GM18517 (cell line): ENCODE data around the gene BAIAP2.

ENCODE experiments used
- ATAC-seq: cut with Tn5 transposase; IDR thresholded peaks from one replicate; pipeline ENCODE4 v1.9.1; 2021; ENCODE audit warnings: mild to moderate bottlenecking, moderate library complexity; ENCODE audit not compliant: unreplicated experiment

BAIAP2 gene

DNA sequence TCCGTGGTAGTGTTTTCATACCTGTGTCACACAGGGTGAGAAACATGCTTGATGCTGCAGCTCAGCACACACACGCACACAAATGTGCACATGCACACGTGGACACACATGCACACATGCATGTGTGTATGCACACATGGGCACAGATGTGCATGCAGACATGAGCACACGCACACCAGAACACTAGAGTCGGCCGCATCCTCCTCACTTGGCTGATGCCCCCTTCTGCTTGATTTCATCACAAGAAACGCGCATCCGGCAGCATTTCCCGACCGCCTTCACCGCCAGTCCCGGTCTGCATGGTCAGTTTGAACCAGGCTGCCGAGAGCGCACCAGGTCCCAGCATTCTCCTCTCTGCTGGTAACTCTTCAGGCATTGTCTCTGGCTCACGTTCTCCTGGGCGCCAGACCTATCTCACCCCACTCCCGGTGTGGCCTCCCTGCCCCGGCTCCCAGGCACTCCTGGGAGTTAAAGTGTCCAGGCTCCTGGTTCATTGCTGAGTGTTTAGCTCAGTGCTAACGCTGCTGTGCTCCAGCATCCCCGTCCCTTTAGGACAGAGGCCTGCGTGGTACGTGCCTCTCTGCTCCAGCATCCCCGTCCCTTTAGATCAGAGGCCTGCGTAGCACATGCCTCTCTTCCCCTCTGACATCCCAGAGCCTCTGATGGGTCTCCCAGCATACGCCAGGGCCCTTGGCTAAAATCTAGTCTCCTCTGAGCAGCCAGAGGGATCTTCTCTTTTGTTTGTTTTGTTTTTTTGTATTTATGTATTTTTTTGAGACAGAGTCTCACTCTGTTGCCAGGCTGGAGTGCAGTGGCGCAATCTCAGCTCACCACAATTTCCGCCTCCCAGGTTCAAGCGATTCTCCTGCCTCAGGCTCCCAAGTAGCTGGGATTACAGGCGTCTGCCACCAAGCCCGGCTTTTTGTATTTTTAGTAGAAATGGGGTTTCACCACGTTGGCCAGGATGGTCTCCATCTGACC lies 16.0 kb downstream of the BAIAP2 start:
- ATAC-seq: no peak

DNA sequence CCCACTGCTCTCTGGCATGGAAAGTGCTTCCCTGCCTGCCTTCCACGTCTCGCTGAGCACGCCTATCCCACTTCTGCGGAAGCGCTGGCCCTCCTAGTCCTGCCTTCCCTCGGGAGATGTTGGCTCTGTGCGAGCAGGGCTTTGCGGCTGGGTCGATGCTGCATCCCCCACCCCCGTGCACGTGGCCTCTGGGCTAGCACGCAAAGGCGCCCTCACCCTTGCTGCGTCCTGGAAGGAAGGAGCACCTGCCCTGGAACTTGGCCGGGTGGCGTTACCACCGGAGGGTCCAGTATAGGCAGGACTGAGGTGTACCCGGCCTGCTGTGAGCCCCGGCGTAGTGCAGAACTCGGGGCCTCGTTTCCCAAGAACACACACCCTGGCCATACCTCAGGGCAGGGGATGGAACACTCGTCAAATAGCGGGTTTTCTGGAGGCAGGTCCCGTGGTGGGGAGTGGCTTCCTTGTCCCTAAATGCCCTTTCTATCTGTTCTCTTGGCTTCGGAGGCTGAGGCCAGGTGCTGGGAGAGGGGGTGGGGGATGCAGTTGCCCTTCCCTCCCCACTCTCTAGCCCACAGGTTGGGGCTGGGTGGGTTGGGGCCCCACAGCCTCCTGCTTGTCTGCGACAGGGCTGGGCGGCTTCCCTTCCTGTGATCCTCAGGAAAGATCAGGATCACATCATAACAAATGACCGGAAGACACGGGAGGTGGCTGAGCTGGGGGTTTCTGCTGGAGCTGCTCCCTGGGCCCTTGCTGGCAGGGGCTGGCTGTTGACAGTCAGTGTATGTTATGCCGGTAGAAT lies 17.4 kb downstream of the BAIAP2 start:
- no peak for ATAC-seq

DNA sequence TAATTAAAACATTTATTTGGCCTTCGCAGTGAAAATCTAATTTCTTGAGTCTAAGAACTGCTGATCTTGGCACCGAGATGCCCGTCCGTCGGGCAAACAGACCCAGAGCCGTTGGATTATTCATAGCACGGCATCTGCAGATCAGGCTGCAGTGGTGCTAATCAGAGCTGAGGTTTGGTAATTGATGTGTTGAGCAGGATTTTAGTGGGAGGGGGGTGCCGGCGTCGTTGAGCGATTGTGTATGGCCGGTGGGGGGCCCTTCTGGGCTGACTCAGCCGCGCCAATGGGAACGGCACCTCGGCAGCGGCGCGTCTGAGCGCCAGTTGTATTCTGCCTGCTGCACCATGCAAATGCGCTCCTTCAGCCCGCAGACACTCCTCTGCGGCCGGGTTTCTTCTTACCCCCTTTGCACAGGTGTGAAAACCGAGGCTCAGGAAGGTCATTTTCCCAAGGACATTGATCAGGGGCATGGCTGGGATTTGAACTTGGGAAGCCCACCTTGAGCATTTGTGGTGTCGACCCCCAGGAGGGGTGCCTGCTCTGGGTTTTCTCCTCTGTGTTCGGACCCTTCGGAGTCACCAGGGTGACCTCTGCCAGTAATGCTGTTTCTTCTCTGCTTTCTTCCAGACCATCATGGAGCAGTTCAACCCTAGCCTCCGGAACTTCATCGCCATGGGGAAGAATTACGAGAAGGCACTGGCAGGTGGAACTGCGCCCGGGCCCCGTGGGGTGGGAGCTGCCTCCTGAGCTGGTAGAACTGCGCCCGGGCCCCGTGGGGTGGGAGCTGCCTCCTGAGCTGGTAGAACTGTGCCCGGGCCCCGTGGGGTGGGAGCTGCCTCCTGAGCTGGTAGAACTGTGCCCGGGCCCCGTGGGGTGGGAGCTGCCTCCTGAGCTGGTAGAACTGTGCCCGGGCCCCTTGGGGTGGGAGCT lies 18.4 kb downstream of the BAIAP2 start:
- no peak for ATAC-seq

GRCh38 chr17:81054308-81054707 lies 19.4 kb downstream of the BAIAP2 start:
- ATAC-seq: no peak

DNA sequence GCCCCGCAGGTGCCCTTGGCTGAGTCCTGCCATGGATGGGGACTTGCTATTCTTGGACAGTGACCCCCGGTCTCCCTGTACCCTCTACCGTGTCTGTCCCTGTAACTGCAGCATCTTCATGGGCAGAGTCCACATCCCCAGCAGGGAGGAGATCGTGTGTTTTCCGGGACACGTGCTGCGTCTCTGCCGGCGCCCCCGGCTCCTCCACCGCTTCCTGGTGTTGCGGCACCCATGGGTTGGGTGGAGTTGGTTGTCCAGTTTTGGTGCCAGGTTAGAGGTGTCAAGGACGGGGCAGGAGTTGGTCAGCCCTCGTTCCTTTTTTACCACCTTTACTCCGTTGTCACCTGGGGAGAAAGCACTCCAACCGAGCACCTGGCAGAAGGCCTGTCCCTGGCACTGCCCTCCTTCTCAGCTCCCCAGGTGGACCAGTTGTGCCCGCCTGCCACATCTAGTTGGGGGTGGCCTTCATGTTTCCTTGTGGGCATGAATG lies 20.0 kb downstream of the BAIAP2 start:
- ATAC-seq: no peak

DNA sequence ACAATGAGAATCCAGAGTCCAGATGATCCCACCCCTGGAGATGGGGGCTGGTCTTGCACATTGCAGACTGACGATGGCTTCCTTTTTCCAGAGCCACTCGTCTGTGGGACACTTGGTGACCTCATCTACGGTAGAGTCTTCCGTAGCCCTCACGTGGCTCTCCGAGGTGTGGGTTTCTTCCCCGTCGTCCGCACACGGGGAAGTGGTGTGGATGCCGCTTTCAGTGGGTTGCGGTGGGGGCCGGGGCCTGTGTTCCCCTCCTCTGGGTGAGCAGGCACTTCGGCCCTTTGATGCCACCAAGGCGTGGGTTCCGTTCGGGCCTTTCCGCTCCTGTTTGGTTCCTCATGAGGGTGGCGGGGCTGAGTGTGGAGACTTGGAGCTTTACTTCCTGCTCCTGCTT lies 21.4 kb downstream of the BAIAP2 start:
- no peak for ATAC-seq

DNA sequence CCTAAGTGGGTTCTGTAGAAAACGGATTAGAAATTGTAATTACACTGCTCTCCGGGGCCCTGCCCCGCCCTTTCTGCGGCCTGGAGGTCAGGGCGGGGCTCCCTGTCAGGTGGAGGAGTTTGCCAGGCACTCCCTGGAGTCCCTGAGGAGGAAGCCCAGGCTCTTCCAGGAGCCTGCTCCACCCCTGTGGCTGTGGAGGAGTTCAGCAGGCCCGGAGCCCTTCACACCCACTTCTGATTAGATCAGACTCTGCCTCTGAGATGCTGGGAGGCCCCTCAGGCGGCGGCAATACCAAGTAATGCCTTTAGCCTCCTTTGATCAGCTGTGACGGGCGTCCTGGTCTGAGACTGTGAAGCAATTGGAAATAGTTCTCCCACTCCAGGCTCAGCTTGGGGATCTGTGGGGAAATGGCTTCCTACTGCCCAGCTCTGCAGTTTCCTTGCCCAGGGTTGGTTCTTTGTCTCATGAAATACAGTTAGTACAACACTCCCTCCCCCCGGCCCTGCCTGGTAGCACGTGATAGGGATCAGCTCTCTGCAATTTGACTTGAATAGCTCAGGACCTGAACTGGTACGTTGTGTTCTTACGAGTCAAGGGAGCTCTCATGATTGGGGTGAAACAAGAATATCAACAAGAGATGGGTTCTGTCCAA lies 22.3 kb downstream of the BAIAP2 start:
- no peak for ATAC-seq

GRCh38 chr17:81057777-81058176 lies 22.8 kb downstream of the BAIAP2 start:
- ATAC-seq: no peak

GRCh38 chr17:81058263-81058871 lies 23.4 kb downstream of the BAIAP2 start:
- ATAC-seq: no peak

DNA sequence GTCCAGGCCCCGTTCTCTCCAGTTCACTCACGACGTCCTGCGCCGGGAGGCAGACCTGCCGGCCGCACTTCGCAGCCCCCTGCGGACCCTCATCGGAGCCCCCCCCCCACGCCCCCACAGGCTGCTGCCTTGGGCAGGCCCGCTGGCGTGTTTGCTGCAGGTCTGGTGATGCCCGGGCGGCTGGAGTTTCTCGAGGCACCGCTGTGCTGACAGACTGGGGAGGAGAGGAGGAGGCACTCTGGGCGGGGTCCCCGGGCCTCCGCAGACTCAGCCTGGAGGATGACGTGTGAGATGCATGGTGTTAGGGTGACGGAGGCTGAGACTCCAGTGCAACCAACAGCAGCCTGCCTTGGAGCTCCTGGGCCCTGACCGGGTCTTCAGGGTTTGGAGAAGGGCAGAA lies 24.1 kb downstream of the BAIAP2 start:
- ATAC-seq: no peak

GRCh38 chr17:81060416-81060815 lies 25.5 kb downstream of the BAIAP2 start:
- no peak for ATAC-seq

DNA sequence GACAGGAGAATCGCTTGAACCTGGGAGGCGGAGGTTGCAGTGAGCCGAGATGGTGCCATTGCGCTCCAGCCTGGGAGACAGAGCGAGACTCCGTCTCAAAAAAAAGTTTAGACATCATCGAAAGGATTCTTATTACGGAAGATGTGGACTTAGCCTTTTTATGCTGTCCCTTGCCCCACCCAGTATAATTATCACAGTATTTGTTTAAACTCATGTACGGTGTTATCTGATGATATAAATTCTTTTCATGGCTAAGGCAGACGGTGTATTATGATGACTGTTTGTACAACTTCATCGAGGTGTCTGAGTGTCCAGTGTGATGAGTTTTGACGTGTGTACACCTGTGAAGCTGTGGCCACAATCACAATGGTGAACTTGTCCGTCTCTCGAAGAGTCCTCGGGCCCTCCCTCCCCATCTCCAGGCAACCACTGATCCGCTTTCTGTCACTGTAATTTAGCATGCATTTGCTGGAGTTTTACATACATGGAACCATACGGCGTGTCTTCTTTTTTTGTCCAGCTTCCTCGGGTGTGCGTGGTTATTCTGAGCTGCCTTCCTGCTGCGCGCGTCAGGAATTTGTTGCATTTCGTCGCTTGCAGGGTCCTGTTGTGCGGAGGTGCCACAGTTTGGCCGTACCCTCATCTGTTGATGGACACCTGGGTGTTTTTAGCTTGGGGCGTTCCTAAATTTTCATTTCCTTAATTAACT lies 26.2 kb downstream of the BAIAP2 start:
- no peak for ATAC-seq

- ATAC-seq: no peak
Observed at GRCh38 chr17:81062014-81062780, 27.2 kb downstream of the BAIAP2 start.

GRCh38 chr17:81063106-81064093 lies 28.4 kb downstream of the BAIAP2 start:
- ATAC-seq: no peak

GRCh38 chr17:81064678-81065475 lies 29.9 kb downstream of the BAIAP2 start:
- no peak for ATAC-seq

DNA sequence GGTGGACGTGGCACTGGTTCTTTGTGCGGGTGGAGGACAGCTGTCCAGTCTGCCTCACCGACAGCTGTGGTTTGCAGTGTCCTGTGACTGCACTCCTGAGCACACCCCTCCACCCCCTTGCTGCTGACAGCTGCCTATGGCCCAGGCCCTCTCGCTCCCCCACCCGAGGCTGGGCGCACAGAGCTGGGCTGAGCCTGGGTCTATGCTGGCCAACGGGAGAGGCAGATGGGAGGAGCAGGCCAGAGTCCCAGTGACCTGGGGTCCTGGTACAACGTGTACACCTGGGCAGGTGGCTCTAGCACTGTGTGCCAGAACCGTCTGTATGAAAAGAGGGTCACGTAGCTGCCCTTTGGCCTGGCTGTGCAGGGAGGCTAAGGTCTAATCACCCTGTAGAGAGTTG lies 30.5 kb downstream of the BAIAP2 start:
- no peak for ATAC-seq
